Measurements from ENCODE around the gene CD209.

CD209 gene

DNA sequence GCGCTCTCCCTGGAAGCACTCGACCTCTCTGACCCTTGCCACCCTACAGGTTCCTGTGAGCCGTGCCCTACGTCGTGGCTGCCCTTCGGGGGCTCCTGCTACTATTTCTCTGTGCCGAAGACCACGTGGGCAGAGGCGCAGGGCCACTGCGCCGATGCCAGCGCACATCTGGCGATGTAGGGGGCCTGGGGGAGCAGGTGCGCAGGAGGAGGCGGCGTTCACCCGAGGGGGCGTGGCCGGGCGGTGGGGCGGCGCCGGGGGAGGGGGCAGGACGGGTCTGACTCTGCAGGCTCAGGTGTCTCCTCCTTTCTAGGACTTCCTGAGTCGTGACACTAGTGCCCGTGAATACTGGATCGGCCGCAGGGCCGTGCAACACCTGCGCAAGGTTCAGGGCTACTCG is 42.1 kb upstream of the CD209 start:
- TF ChIP-seq, protein P1, sequence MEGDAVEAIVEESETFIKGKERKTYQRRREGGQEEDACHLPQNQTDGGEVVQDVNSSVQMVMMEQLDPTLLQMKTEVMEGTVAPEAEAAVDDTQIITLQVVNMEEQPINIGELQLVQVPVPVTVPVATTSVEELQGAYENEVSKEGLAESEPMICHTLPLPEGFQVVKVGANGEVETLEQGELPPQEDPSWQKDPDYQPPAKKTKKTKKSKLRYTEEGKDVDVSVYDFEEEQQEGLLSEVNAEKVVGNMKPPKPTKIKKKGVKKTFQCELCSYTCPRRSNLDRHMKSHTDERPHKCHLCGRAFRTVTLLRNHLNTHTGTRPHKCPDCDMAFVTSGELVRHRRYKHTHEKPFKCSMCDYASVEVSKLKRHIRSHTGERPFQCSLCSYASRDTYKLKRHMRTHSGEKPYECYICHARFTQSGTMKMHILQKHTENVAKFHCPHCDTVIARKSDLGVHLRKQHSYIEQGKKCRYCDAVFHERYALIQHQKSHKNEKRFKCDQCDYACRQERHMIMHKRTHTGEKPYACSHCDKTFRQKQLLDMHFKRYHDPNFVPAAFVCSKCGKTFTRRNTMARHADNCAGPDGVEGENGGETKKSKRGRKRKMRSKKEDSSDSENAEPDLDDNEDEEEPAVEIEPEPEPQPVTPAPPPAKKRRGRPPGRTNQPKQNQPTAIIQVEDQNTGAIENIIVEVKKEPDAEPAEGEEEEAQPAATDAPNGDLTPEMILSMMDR (IDR thresholded peaks at IDR 0.05; ENCODE audit: low read depth, low read length) = no peak
- DNase-seq (ENCODE audit: low read depth in 2 of 2) = no peak
- H3K4me3 ChIP-seq (replicated peaks in 1 of 2; ENCODE audit: low read depth in 2 of 2, low read length in 2 of 2) = no peak overlapping the region

DNA sequence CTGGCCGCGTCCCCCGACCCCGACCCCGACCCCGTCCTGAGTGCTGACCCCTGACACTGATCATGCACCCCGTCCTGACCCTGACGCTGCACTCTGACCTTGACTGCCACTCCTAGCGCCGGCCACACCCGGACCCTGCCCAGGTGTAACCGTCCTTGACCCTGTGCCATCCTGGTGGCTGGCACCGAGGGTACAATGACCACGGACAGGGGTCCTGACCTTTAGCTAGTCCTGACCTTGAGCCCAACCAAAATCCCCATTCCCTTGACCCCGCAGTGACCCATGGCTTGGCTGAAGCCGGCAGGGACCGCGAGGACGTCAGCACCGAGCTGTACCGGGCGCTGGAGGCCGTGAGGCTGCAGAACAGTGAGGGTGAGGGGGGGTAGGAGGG is 41.6 kb upstream of the CD209 start:
- DNase-seq (ENCODE audit: low read depth in 2 of 2) = no peak
- H3K4me3 ChIP-seq (replicated peaks in 1 of 2; ENCODE audit: low read depth in 2 of 2, low read length in 2 of 2) = no peak overlapping the region
- TF ChIP-seq, protein P1 (IDR thresholded peaks at IDR 0.05; ENCODE audit: low read depth, low read length) = no peak

DNA sequence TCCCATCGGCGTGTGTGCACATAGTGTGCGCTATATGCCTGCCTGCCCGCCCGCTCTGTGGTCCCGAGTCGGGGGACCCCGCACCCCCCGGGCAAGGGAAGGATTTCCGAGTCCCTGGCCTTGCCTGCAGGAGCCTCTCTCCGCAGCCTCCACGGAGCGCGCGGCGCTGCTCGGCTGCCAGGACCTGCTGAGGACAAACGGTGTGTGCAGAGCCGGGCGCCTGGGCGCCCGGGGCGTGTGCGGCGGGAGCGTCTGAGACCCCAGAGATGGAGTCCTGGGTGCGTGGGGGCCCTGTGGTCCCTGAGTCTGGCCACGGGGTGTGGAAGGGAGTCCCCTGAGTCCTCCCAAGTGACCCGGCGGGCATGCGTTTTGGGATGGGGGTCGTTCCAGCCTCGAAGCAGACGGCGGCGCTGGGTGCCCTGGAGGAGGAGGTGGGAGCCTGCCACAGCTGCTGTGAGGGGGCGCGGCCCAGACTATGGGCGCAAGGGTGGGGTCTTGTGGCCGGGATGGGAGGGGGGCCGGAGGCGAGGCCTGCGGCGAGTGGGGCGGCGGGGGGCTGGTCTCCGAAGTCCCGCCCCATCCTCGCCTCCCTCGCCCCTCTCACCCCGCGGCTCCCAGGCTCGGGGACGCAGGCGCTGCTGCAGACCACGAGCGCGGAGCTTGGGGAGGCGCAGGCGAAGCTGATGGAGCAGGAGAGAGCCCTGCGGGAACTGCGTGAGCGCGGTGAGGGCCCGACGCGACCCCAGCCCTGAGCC is 41.0 kb upstream of the CD209 start:
- TF ChIP-seq, protein P1 (IDR thresholded peaks at IDR 0.05; ENCODE audit: low read depth, low read length) = no peak
- H3K4me3 ChIP-seq (replicated peaks in 1 of 2; ENCODE audit: low read depth in 2 of 2, low read length in 2 of 2) = no peak overlapping the region
- DNase-seq (ENCODE audit: low read depth in 2 of 2) = no peak

DNA sequence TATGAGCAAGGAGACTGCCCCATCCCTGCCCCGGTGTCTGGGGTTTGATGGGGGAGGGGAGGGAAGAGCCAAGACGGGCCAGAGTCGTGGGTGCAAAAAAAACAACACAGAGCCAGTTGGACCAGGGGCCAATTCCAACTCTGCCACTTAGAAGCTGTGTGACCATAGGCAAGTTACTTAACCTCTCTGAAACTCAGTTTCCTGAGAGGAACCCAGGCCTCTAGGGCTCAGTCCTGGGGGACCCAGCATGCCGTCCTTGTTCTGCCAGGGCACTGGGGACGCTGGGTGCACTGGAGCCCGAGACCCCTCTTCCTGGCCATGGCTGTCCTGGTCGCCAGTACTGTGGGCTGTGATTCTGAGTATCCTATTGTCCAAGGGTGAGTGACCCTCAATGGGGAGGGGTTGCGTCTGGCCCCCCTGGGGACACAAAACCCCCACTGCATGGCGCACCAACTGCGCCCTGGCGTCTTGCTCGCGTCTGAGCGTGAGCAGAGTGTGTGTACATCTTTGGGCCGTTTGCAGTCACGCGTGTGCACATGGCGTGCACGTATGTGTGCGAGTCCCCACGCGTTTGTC is 40.4 kb upstream of the CD209 start:
- TF ChIP-seq, protein P1 (IDR thresholded peaks at IDR 0.05; ENCODE audit: low read depth, low read length) = no peak
- no peak for DNase-seq (ENCODE audit: low read depth in 2 of 2)
- no peak overlapping the region for H3K4me3 ChIP-seq (replicated peaks in 1 of 2; ENCODE audit: low read depth in 2 of 2, low read length in 2 of 2)

DNA sequence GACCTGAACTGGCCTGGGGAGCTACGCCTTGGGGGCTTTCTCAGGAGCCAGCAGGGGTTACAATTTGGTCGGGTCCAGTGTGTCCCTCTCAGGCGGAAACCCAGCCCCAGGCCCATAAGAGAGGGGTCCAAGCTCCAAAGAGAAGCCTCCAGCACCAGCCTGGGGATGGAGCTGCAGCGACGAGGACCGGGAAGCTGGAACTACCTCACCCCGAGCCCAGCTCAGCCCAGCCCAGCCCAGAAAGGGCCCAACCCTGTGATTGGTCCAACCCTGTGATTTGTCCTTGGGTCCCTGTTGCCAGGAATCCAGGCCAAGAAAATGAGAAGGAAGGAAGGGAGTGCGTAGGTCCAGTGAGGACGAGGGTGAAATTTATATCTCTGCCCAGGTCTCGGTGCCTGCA is 39.8 kb upstream of the CD209 start:
- DNase-seq (ENCODE audit: low read depth in 2 of 2) = no peak
- H3K4me3 ChIP-seq (replicated peaks in 1 of 2; ENCODE audit: low read depth in 2 of 2, low read length in 2 of 2) = no peak overlapping the region
- TF ChIP-seq, protein P1 (IDR thresholded peaks at IDR 0.05; ENCODE audit: low read depth, low read length) = no peak

DNA sequence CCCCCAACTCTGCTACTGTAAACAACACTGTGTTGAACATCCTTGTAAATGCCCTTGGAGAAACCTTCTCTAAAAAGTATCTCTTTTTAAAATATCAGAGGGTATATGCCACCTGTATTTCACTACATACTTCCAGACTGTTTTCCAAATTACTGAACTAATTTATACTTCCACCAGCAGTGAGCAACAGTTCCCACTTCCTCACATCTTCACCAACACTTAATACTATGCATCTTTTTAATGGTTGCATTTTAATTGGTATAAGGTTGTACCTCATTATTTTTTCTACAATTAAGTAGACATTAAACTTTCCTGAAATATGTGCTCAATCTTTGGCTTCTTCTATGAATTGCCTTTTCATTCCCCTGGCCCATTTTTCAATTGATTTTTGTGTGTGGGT is 37.5 kb upstream of the CD209 start:
- TF ChIP-seq, protein P1 (IDR thresholded peaks at IDR 0.05; ENCODE audit: low read depth, low read length) = no peak

More for the DNA sequence above, 37.5 kb upstream of the CD209 start:
- no peak for DNase-seq (ENCODE audit: low read depth in 2 of 2)
- H3K4me3 ChIP-seq (replicated peaks in 1 of 2; ENCODE audit: low read depth in 2 of 2, low read length in 2 of 2) = no peak overlapping the region

Measured in cardiac fibroblast (primary cell).